ENCODE results near the gene SEPTIN7. TPM values are rescaled to one million over a fixed set of nuclear protein-coding genes. Genes with fewer than 3 reads are reported as not detected.

Gene SEPTIN7
- total and polyA plus RNA-seq, 2 of the 13 experiments (the other 11 are each of a cell fraction or from before 2014, with no cell fraction given): 103 to 129 TPM

GRCh38 chr7:35819954-35820703, 19.3 kb downstream of the SEPTIN7 start:
- H3K27ac ChIP-seq (ENCODE audit: extremely low read length, insufficient read depth, low read length): no peak overlapping the region
- in situ Hi-C loops (cut with HindIII; ENCODE audit: extremely low pct_ligation_motif_present, low pct_unique_long_range_greater_than_20kb) (no loop called here), intact Hi-C loops (cut with micrococcal nuclease; ENCODE audit: unreplicated experiment) (no loop called here)
- ChIA-PET POLR2A (no interaction called here), CTCF (ENCODE audit: low intra/inter-chr PET ratio, low total read pairs) (no interaction called here)
- 86% methylated on average over 3 of the region's 3 CpGs for WGBS (ENCODE audit: low lambda C conversion rate)
- peaks cover 30% of the 10 kb centered on the region for H4K20me1 ChIP-seq (ENCODE audit: insufficient read depth, low read length)
- no peak for ATAC-seq
- peaks cover 97% of the 10 kb centered on the region for H3K79me2 ChIP-seq (ENCODE audit: insufficient read depth, low read length)
- BruUV-seq (replicated peaks): no TSS peak
- H2AFZ ChIP-seq (ENCODE audit: low read length): no peak overlapping the region
- DNase-seq (ENCODE audit: low spot score): no peak
- no peaks in the 10 kb centered on the region for H3K9me3 ChIP-seq (ENCODE audit: low read length)
- TF ChIP-seq SNAPC4 (CRISPR knock-in tag; IDR thresholded peaks at IDR 0.05): no peak
- TF ChIP-seq ZNF703 (CRISPR knock-in tag; IDR thresholded peaks at IDR 0.05; ENCODE audit: borderline replicate concordance): no peak
- no peak for TF ChIP-seq ZNF558 (CRISPR knock-in tag; IDR thresholded peaks at IDR 0.05; ENCODE audit: borderline replicate concordance)
- no peak for TF ChIP-seq ZNF781 (CRISPR knock-in tag; IDR thresholded peaks at IDR 0.05; ENCODE audit: borderline replicate concordance, not compliant biosample characterization)
- TF ChIP-seq ZBTB38 (CRISPR knock-in tag; IDR thresholded peaks at IDR 0.05): no peak
- TF ChIP-seq, protein P1, sequence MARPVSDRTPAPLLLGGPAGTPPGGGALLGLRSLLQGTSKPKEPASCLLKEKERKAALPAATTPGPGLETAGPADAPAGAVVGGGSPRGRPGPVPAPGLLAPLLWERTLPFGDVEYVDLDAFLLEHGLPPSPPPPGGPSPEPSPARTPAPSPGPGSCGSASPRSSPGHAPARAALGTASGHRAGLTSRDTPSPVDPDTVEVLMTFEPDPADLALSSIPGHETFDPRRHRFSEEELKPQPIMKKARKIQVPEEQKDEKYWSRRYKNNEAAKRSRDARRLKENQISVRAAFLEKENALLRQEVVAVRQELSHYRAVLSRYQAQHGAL (CRISPR knock-in tag; IDR thresholded peaks at IDR 0.05; ENCODE audit: not compliant biosample characterization): no peak
- TF ChIP-seq FIP1L1 (IDR thresholded peaks at IDR 0.05; ENCODE audit: borderline replicate concordance, insufficient read depth, low read depth, low read length): no peak
- no peak for TF ChIP-seq ZNF672 (CRISPR knock-in tag; IDR thresholded peaks at IDR 0.05)
- no peak for TF ChIP-seq HOXD1 (CRISPR knock-in tag; IDR thresholded peaks at IDR 0.05)
- no peak for FAIRE-seq
- H3K4me1 ChIP-seq (ENCODE audit: insufficient read depth, low read length): peaks cover 17% of the 10 kb centered on the region
- H3K4me3 ChIP-seq (replicated peaks in 1 of 3; ENCODE audit: insufficient read depth in 1 of 3, low read depth in 2 of 3, low read length in 3 of 3): no peak overlapping the region
- H3K4me2 ChIP-seq (ENCODE audit: low read depth, low read length): no peak overlapping the region
- H3K9ac ChIP-seq (ENCODE audit: insufficient read depth, low read depth, low read length): no peak overlapping the region
- no peaks in the 10 kb centered on the region for H3K27me3 ChIP-seq (ENCODE audit: control insufficient read depth in 1 of 2, insufficient read depth in 2 of 2, low read length in 2 of 2)
- no peaks in the 10 kb centered on the region for H3K36me3 ChIP-seq (replicated peaks in 1 of 2; ENCODE audit: control insufficient read depth in 1 of 2, insufficient read depth in 2 of 2, low read length in 2 of 2)

Data from HepG2 (cell line).